MM.1S (cell line): ENCODE results near the gene GGT6.

Source experiments
- DNase-seq: peaks from one replicate; pipeline ENCODE4 v3.0.0-alpha.2; 2015
- H2AFZ ChIP-seq: fragments of 300-600 bp; sonication (generic); 2 replicates; pipeline ENCODE4 v1.6.0; 2016; ENCODE audit warnings: antibody characterized with exemption, low read length
- H3F3A ChIP-seq: fragments of 300-600 bp; sonication (generic); 2 replicates; pipeline ENCODE4 v1.6.1; 2016; ENCODE audit warnings: mild to moderate bottlenecking, antibody characterized with exemption, low read length, moderate library complexity, mixed read lengths; ENCODE audit not compliant: insufficient read depth
- H3K27ac ChIP-seq: fragments of 300-600 bp; sonication (generic); 2 replicates; pipeline ENCODE4 v1.5.1; 2016; ENCODE audit warnings: mild to moderate bottlenecking, low read length
- H3K27me3 ChIP-seq: fragments of 300-600 bp; sonication (generic); replicated peaks from 2 replicates; pipeline ENCODE4 v1.6.0; 2016; ENCODE audit warnings: low read length; ENCODE audit not compliant: insufficient read depth
- H3K36me3 ChIP-seq: fragments of 300-600 bp; sonication (generic); replicated peaks from 2 replicates; pipeline ENCODE4 v1.6.1; 2016; ENCODE audit warnings: mild to moderate bottlenecking, low read length, mixed read lengths; ENCODE audit not compliant: insufficient read depth
- H3K4me1 ChIP-seq: fragments of 300-600 bp; sonication (generic); 2 replicates; pipeline ENCODE4 v1.6.1; 2016; ENCODE audit warnings: low read length, mixed read lengths
- H3K4me2 ChIP-seq: fragments of 300-600 bp; sonication (generic); 2 replicates; pipeline ENCODE4 v1.6.0; 2016; ENCODE audit warnings: low read depth, low read length
- H3K4me3 ChIP-seq: fragments of 300-600 bp; sonication (generic); 2 replicates; pipeline ENCODE4 v1.5.1; 2016; ENCODE audit warnings: low read length, mixed read lengths
- H3K79me2 ChIP-seq: fragments of 300-600 bp; sonication (generic); 2 replicates; pipeline ENCODE4 v1.6.1; 2016; ENCODE audit warnings: mixed run types, low read length, mixed read lengths
- H3K9ac ChIP-seq: fragments of 300-600 bp; sonication (generic); 2 replicates; pipeline ENCODE4 v1.6.1; 2016; ENCODE audit warnings: low read length, mixed read lengths
- H3K9me2 ChIP-seq: fragments of 300-600 bp; sonication (generic); replicated peaks from 2 replicates; pipeline ENCODE4 v1.6.1; 2016; ENCODE audit warnings: mild to moderate bottlenecking, low read length, mixed read lengths; ENCODE audit not compliant: insufficient read depth
- H3K9me3 ChIP-seq: fragments of 300-600 bp; sonication (generic); replicated peaks from 2 replicates; pipeline ENCODE4 v1.6.1; 2016; ENCODE audit warnings: mild to moderate bottlenecking, low read length, mixed read lengths; ENCODE audit not compliant: insufficient read depth
- H4K20me1 ChIP-seq: fragments of 300-600 bp; sonication (generic); 2 replicates; pipeline ENCODE4 v1.6.1; 2016; ENCODE audit warnings: mild to moderate bottlenecking, low read length, moderate library complexity, mixed read lengths; ENCODE audit not compliant: insufficient read depth
- EZH2 ChIP-seq: fragments of 300-600 bp; sonication (generic); optimal IDR thresholded peaks from 2 replicates; pipeline ENCODE3; 2017; ENCODE audit warnings: low read depth, mild to moderate bottlenecking, antibody characterized with exemption, low read length, mixed read lengths
- EZH2phosphoT487 ChIP-seq: fragments of 300-600 bp; sonication (generic); IDR thresholded peaks from 2 replicates; pipeline ENCODE4 v1.6.1; 2018; ENCODE audit warnings: antibody characterized with exemption, low read length
- TF ChIP-seq, protein P1 (sequence below): fragments of 300-600 bp; sonication (generic); IDR thresholded peaks from 2 replicates; pipeline ENCODE4 v1.5.1; 2016; ENCODE audit warnings: antibody characterized with exemption, low read length, mixed read lengths

The GGT6 gene

GRCh38 chr17:4558347-4558971 is 1.9 kb downstream of the GGT6 start:
- H3F3A ChIP-seq = peaks cover 16% of the 10 kb centered on the region
- no peaks in the 10 kb centered on the region for H3K27me3 ChIP-seq
- H4K20me1 ChIP-seq = no peaks in the 10 kb centered on the region
- H3K4me3 ChIP-seq = no peak overlapping the region
- no peak overlapping the region for H3K27ac ChIP-seq
- H3K36me3 ChIP-seq = 0 out of 2 replicates have a peak, but pooled peaks cover 3% of the 10 kb centered on the region
- no peak for DNase-seq
- H3K9ac ChIP-seq = no peak overlapping the region
- no peak overlapping the region for H2AFZ ChIP-seq
- no peaks in the 10 kb centered on the region for H3K9me2 ChIP-seq
- TF ChIP-seq EZH2 (no peak), EZH2phosphoT487 (no peak)
- TF ChIP-seq, protein P1, sequence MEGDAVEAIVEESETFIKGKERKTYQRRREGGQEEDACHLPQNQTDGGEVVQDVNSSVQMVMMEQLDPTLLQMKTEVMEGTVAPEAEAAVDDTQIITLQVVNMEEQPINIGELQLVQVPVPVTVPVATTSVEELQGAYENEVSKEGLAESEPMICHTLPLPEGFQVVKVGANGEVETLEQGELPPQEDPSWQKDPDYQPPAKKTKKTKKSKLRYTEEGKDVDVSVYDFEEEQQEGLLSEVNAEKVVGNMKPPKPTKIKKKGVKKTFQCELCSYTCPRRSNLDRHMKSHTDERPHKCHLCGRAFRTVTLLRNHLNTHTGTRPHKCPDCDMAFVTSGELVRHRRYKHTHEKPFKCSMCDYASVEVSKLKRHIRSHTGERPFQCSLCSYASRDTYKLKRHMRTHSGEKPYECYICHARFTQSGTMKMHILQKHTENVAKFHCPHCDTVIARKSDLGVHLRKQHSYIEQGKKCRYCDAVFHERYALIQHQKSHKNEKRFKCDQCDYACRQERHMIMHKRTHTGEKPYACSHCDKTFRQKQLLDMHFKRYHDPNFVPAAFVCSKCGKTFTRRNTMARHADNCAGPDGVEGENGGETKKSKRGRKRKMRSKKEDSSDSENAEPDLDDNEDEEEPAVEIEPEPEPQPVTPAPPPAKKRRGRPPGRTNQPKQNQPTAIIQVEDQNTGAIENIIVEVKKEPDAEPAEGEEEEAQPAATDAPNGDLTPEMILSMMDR = no peak
- no peak overlapping the region for H3K4me2 ChIP-seq
- H3K9me3 ChIP-seq = no peaks in the 10 kb centered on the region
- H3K79me2 ChIP-seq = peaks cover 22% of the 10 kb centered on the region
- H3K4me1 ChIP-seq = peaks cover 36% of the 10 kb centered on the region

GRCh38 chr17:4557626-4558346 is 2.6 kb downstream of the GGT6 start:
- Histone ChIP-seq H3K9ac (no peak overlapping the region), H3K4me3 (no peak overlapping the region), H3K9me3 (no peaks in the 10 kb centered on the region), H3K4me2 (no peak overlapping the region), H3K36me3 (0 out of 2 replicates have a peak, but pooled peaks cover 6% of the 10 kb centered on the region), H3K79me2 (peaks cover 28% of the 10 kb centered on the region), H3F3A (peaks cover 16% of the 10 kb centered on the region), H3K27me3 (no peaks in the 10 kb centered on the region), H3K9me2 (no peaks in the 10 kb centered on the region), H4K20me1 (no peaks in the 10 kb centered on the region), H3K27ac (no peak overlapping the region), H2AFZ (no peak overlapping the region), H3K4me1 (peaks cover 31% of the 10 kb centered on the region)
- TF ChIP-seq EZH2phosphoT487 = no peak
- no peak for TF ChIP-seq EZH2
- TF ChIP-seq, protein P1 = no peak
- no peak for DNase-seq

GRCh38 chr17:4556996-4557395 is 3.4 kb downstream of the GGT6 start:
- peaks cover 6% of the 10 kb centered on the region; the same call in 1 of the 2 replicates for H3K36me3 ChIP-seq
- peaks cover 8% of the 10 kb centered on the region for H3F3A ChIP-seq
- 0 out of 2 replicates have a peak overlapping the region, but pooled peaks have one; percentile 44 for H2AFZ ChIP-seq
- no peak overlapping the region for H3K9ac ChIP-seq
- no peak for DNase-seq
- H3K9me2 ChIP-seq = no peaks in the 10 kb centered on the region
- H3K27ac ChIP-seq = no peak overlapping the region
- no peak overlapping the region for H3K4me3 ChIP-seq
- H3K79me2 ChIP-seq = peaks cover 36% of the 10 kb centered on the region
- no peaks in the 10 kb centered on the region for H4K20me1 ChIP-seq
- no peak for TF ChIP-seq EZH2phosphoT487
- TF ChIP-seq, protein P1 = no peak
- TF ChIP-seq EZH2 = no peak
- no peaks in the 10 kb centered on the region for H3K9me3 ChIP-seq
- H3K4me1 ChIP-seq = peaks cover 26% of the 10 kb centered on the region
- H3K27me3 ChIP-seq = no peaks in the 10 kb centered on the region
- H3K4me2 ChIP-seq = no peak overlapping the region
